OCI-LY3 (cell line): ENCODE data around the gene MYT1.
"Not testable (repeated sequence)": the region's sequence is repeated elsewhere in the genome, so short reads cannot be mapped to it uniquely, and the experiment has no call there.

Experiments used
- H2AFZ ChIP-seq: fragments of 200-600, 300-600 bp; shearing (Covaris generic); 2 replicates; pipeline ENCODE4 v1.6.0; 2014; ENCODE audit warnings: antibody characterized with exemption, low read depth, low read length
- H3K27ac ChIP-seq: fragments of 200-600, 300-600 bp; sonication (generic); 2 replicates; pipeline ENCODE4 v1.5.1; 2014; ENCODE audit warnings: mild to moderate bottlenecking, low read length, moderate library complexity, mixed read lengths
- H3K27me3 ChIP-seq: fragments of 200-600, 300-600 bp; sonication (generic); 2 replicates; pipeline ENCODE4 v1.6.1; 2014; ENCODE audit warnings: low read depth, low read length, mixed read lengths
- H3K36me3 ChIP-seq: fragments of 200-600, 300-600 bp; sonication (generic); replicated peaks from 2 replicates; pipeline ENCODE3; 2014; ENCODE audit warnings: low read depth, low read length, mixed read lengths
- H3K4me1 ChIP-seq: fragments of 300-600, 200-600 bp; sonication (generic); 2 replicates; pipeline ENCODE4 v1.6.1; 2014; ENCODE audit warnings: low read length, mixed read lengths
- H3K4me2 ChIP-seq: fragments of 200-600, 300-600 bp; sonication (generic); 2 replicates; pipeline ENCODE4 v1.6.1; 2014; ENCODE audit warnings: low read length, mixed read lengths
- H3K4me3 ChIP-seq: fragments of 300-600, 200-600 bp; sonication (generic); 2 replicates; pipeline ENCODE4 v1.5.1; 2014; ENCODE audit warnings: antibody characterized with exemption, mild to moderate bottlenecking, low read length, moderate library complexity
- H3K79me2 ChIP-seq: fragments of 300-600, 200-600 bp; shearing (Covaris generic); 2 replicates; pipeline ENCODE4 v1.6.1; 2014; ENCODE audit warnings: mild to moderate bottlenecking, low read length, mixed read lengths
- H3K9ac ChIP-seq: fragments of 300-600, 200-600 bp; shearing (Covaris generic); 2 replicates; pipeline ENCODE4 v1.6.0; 2014; ENCODE audit warnings: mild to moderate bottlenecking, low read length, moderate library complexity
- H3K9me3 ChIP-seq: fragments of 200-600, 300-600 bp; shearing (Covaris generic); 2 replicates; pipeline ENCODE4 v1.6.1; 2014; ENCODE audit warnings: low read length, mixed read lengths; ENCODE audit not compliant: insufficient read depth
- H4K20me1 ChIP-seq: fragments of 200-600, 300-600 bp; sonication (generic); 2 replicates; pipeline ENCODE4 v1.6.1; 2016; ENCODE audit warnings: low read length, mixed read lengths; ENCODE audit not compliant: insufficient read depth
- EZH2phosphoT487 ChIP-seq: fragments of 200-600 bp; shearing (Covaris generic); IDR thresholded peaks from 2 replicates; pipeline ENCODE4 v1.6.1; 2018; ENCODE audit warnings: antibody characterized with exemption, mixed run types, low read depth
- TF ChIP-seq, protein P1 (sequence below): fragments of 200-600, 300-600 bp; sonication (generic); IDR thresholded peaks from 2 replicates; pipeline ENCODE4 v1.5.1; 2014; ENCODE audit warnings: antibody characterized with exemption, low read length, low read depth

The MYT1 gene

GRCh38 chr20:64231621-64232550 is 67.6 kb downstream of the MYT1 start:
- Histone ChIP-seq H3K79me2 (no peaks in the 10 kb centered on the region), H3K36me3 (no peaks in the 10 kb centered on the region), H4K20me1 (no peaks in the 10 kb centered on the region), H3K9me3 (no peaks in the 10 kb centered on the region), H3K4me2 (no peak overlapping the region), H2AFZ (no peak overlapping the region), H3K9ac (no peak overlapping the region), H3K4me1 (peaks cover under 1% of the 10 kb centered on the region; the same call in 1 of the 2 replicates), H3K27me3 (peaks cover 34% of the 10 kb centered on the region), H3K27ac (no peak overlapping the region), H3K4me3 (no peak overlapping the region)
- TF ChIP-seq EZH2phosphoT487 = no peak
- TF ChIP-seq, protein P1, sequence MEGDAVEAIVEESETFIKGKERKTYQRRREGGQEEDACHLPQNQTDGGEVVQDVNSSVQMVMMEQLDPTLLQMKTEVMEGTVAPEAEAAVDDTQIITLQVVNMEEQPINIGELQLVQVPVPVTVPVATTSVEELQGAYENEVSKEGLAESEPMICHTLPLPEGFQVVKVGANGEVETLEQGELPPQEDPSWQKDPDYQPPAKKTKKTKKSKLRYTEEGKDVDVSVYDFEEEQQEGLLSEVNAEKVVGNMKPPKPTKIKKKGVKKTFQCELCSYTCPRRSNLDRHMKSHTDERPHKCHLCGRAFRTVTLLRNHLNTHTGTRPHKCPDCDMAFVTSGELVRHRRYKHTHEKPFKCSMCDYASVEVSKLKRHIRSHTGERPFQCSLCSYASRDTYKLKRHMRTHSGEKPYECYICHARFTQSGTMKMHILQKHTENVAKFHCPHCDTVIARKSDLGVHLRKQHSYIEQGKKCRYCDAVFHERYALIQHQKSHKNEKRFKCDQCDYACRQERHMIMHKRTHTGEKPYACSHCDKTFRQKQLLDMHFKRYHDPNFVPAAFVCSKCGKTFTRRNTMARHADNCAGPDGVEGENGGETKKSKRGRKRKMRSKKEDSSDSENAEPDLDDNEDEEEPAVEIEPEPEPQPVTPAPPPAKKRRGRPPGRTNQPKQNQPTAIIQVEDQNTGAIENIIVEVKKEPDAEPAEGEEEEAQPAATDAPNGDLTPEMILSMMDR = no peak

GRCh38 chr20:64232794-64233193 is 68.5 kb downstream of the MYT1 start:
- no peaks in the 10 kb centered on the region for H3K9me3 ChIP-seq
- H3K4me2 ChIP-seq = no peak overlapping the region
- H3K9ac ChIP-seq = no peak overlapping the region
- H2AFZ ChIP-seq = no peak overlapping the region
- H3K27ac ChIP-seq = no peak overlapping the region
- no peak overlapping the region for H3K4me3 ChIP-seq
- no peaks in the 10 kb centered on the region for H3K36me3 ChIP-seq
- no peaks in the 10 kb centered on the region for H4K20me1 ChIP-seq
- H3K79me2 ChIP-seq = no peaks in the 10 kb centered on the region
- H3K4me1 ChIP-seq = peaks cover 5% of the 10 kb centered on the region
- TF ChIP-seq EZH2phosphoT487 = no peak
- H3K27me3 ChIP-seq = peaks cover 25% of the 10 kb centered on the region

- Histone ChIP-seq H3K27me3 (peaks cover 16% of the 10 kb centered on the region), H3K9ac (no peak overlapping the region), H3K4me3 (no peak overlapping the region), H3K9me3 (no peaks in the 10 kb centered on the region), H3K27ac (no peak overlapping the region), H3K4me2 (no peak overlapping the region), H3K36me3 (no peaks in the 10 kb centered on the region), H3K4me1 (peaks cover 10% of the 10 kb centered on the region), H3K79me2 (no peaks in the 10 kb centered on the region), H2AFZ (no peak overlapping the region), H4K20me1 (no peaks in the 10 kb centered on the region)
- TF ChIP-seq, protein P1 = no peak
- no peak for TF ChIP-seq EZH2phosphoT487
Measured at GRCh38 chr20:64233725-64234124, 69.5 kb downstream of the MYT1 start.

GRCh38 chr20:64234291-64234791 is 70.1 kb downstream of the MYT1 start:
- H3K27ac ChIP-seq = no peak overlapping the region
- H4K20me1 ChIP-seq = no peaks in the 10 kb centered on the region
- H3K9ac ChIP-seq = no peak overlapping the region
- H2AFZ ChIP-seq = no peak overlapping the region
- TF ChIP-seq EZH2phosphoT487 = no peak
- TF ChIP-seq, protein P1 = no peak
- no peaks in the 10 kb centered on the region for H3K79me2 ChIP-seq
- H3K4me2 ChIP-seq = no peak overlapping the region
- H3K27me3 ChIP-seq = peaks cover 9% of the 10 kb centered on the region
- H3K4me3 ChIP-seq = no peak overlapping the region
- no peaks in the 10 kb centered on the region for H3K9me3 ChIP-seq
- peaks cover 16% of the 10 kb centered on the region for H3K4me1 ChIP-seq
- H3K36me3 ChIP-seq = no peaks in the 10 kb centered on the region

GRCh38 chr20:64234921-64235565 is 70.8 kb downstream of the MYT1 start:
- not testable (repeated sequence) for H3K79me2 ChIP-seq, H3K27ac ChIP-seq, H3K4me2 ChIP-seq, H3K9ac ChIP-seq, H3K9me3 ChIP-seq, H3K4me3 ChIP-seq, H3K27me3 ChIP-seq, H3K36me3 ChIP-seq, H4K20me1 ChIP-seq, H2AFZ ChIP-seq
- H3K4me1 ChIP-seq = peaks cover 23% of the 10 kb centered on the region
